HEK293 (cell line): ENCODE measurements around the gene RNF111.

Source experiments
- CTCF ChIA-PET: fragments of 350-600 bp; formaldehyde crosslinking; extraction: SDS; loops from one replicate; lab custom pipeline; 2021; ENCODE audit warnings: antibody characterized with exemption; lab: Yijun Ruan, JAX
- POLR2A ChIA-PET: fragments of 300-600 bp; formaldehyde crosslinking; extraction: SDS; loops from one replicate; lab custom pipeline; 2020; ENCODE audit warnings: antibody characterized with exemption, inconsistent platforms; lab: Yijun Ruan, JAX
- H3K27ac ChIP-seq: fragments of 200-500 bp; sonication (Bioruptor generic); 2 replicates; pipeline ENCODE4 v1.5.1; 2014; ENCODE audit warnings: low read depth, low read length, control low read depth, inconsistent platforms; ENCODE audit errors: extremely low read depth
- H3K36me3 ChIP-seq, 2 experiments: fragments of 200-500 bp in 1 of 2; sonication (Bioruptor generic) in 1 of 2; 1 replicate in 1 of 2; 2 replicates in 1 of 2; pipeline ENCODE4 v1.5.1; 2014 to 2017; ENCODE audit warnings: inconsistent platforms in 2 of 2, low read length in 2 of 2; ENCODE audit not compliant: control insufficient read depth in 2 of 2, insufficient read depth in 1 of 2
- H3K4me1 ChIP-seq: fragments of 200-500 bp; sonication (Bioruptor generic); 2 replicates; pipeline ENCODE4 v1.5.1; 2014; ENCODE audit warnings: mild to moderate bottlenecking, low read length, inconsistent platforms; ENCODE audit not compliant: control insufficient read depth, insufficient read depth
- H3K4me3 ChIP-seq: 2 replicates; pipeline ENCODE4 v1.5.1; 2011; ENCODE audit warnings: low read depth, mild to moderate bottlenecking, control low read depth, low read length, moderate library complexity
- H3K9me3 ChIP-seq: fragments of 200-500 bp; sonication (Bioruptor generic); 2 replicates; pipeline ENCODE4 v1.5.1; 2014; ENCODE audit warnings: low read depth, low read length, inconsistent platforms; ENCODE audit not compliant: control insufficient read depth, insufficient read depth
- IKZF3 ChIP-seq: fragments of 450-650 bp; IDR thresholded peaks from 2 replicates; pipeline ENCODE4 v1.5.0; 2018; ENCODE audit warnings: missing biosample characterization, mild to moderate bottlenecking, missing genetic modification characterization, moderate library complexity
- KLF16 ChIP-seq: fragments of 450-650 bp; formaldehyde crosslinking; IDR thresholded peaks from 2 replicates; pipeline ENCODE4 v1.5.1; 2017; ENCODE audit warnings: missing biosample characterization, missing genetic modification characterization
- ZBTB17 ChIP-seq: fragments of 450-650 bp; formaldehyde crosslinking; IDR thresholded peaks from 2 replicates; pipeline ENCODE4 v1.5.1; 2016; ENCODE audit warnings: missing biosample characterization, missing genetic modification characterization
- ZFHX2 ChIP-seq: fragments of 450-650 bp; formaldehyde crosslinking; conservative IDR thresholded peaks from 2 replicates; pipeline ENCODE4 v1.5.1; 2016; ENCODE audit warnings: missing biosample characterization, missing genetic modification characterization
- ZNF121 ChIP-seq: fragments of 450-650 bp; formaldehyde crosslinking; IDR thresholded peaks from 2 replicates; pipeline ENCODE4 v1.5.1; 2016; ENCODE audit warnings: missing biosample characterization, missing genetic modification characterization
- ZNF169 ChIP-seq: fragments of 450-650 bp; formaldehyde crosslinking; IDR thresholded peaks from 2 replicates; pipeline ENCODE4 v1.5.1; 2016; ENCODE audit warnings: missing biosample characterization, missing genetic modification characterization
- ZNF174 ChIP-seq: fragments of 450-650 bp; formaldehyde crosslinking; IDR thresholded peaks from 2 replicates; pipeline ENCODE4 v1.5.0; 2017; ENCODE audit warnings: missing biosample characterization, mild to moderate bottlenecking, missing genetic modification characterization
- ZNF266 ChIP-seq: fragments of 450-650 bp; formaldehyde crosslinking; IDR thresholded peaks from 2 replicates; pipeline ENCODE4 v1.5.1; 2016; ENCODE audit warnings: missing biosample characterization, missing genetic modification characterization, low read depth
- ZNF514 ChIP-seq: fragments of 450-650 bp; formaldehyde crosslinking; IDR thresholded peaks from 2 replicates; pipeline ENCODE4 v1.5.1; 2016; ENCODE audit warnings: missing biosample characterization, missing genetic modification characterization
- ZNF621 ChIP-seq: fragments of 450-650 bp; formaldehyde crosslinking; IDR thresholded peaks from 2 replicates; pipeline ENCODE4 v1.5.1; 2017; ENCODE audit warnings: missing biosample characterization, missing genetic modification characterization
- ZNF701 ChIP-seq: fragments of 450-650 bp; formaldehyde crosslinking; IDR thresholded peaks from 2 replicates; pipeline ENCODE4 v1.5.1; 2016; ENCODE audit warnings: missing biosample characterization, missing genetic modification characterization
- ZSCAN16 ChIP-seq: fragments of 450-650 bp; formaldehyde crosslinking; IDR thresholded peaks from 2 replicates; pipeline ENCODE4 v1.5.1; 2016; ENCODE audit warnings: missing biosample characterization, missing genetic modification characterization
- TF ChIP-seq, protein P1 (sequence below): fragments of 450-650 bp; formaldehyde crosslinking; conservative IDR thresholded peaks from 2 replicates; pipeline ENCODE4 v1.5.1; 2016; ENCODE audit warnings: low read depth, missing biosample characterization, missing genetic modification characterization
- TF ChIP-seq, protein P2 (sequence below): fragments of 450-650 bp; formaldehyde crosslinking; IDR thresholded peaks from 2 replicates; pipeline ENCODE4 v1.5.1; 2017; ENCODE audit warnings: missing biosample characterization, mild to moderate bottlenecking, missing genetic modification characterization, moderate library complexity

Gene RNF111

DNA sequence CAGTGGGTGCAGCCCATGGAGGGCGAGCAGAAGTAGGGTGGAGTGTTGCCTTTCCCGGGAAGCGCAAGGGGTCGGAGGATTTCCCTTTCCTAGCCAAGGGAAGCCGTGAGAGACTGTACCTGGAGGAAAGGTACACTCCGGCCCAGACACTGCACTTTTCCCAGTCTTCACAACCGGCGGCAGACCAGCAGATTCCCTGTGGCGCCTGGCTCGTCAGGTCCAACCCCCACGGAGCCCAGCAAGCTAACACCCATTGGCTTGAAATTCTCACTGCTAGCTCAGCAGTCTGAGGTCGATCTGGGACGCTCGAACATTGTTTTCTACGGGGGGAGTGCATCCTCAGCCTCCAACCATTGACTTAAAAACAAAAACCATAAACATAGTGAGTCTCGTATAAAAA lies 144.0 kb downstream of the RNF111 start:
- no peak overlapping the region for H3K27ac ChIP-seq
- H3K9me3 ChIP-seq, result no peaks in the 10 kb centered on the region
- peaks cover 4 to 80% of the 10 kb centered on the region in 2 experiments; a peak in 2 of 3 replicates for H3K36me3 ChIP-seq
- no peak for TF ChIP-seq ZBTB17
- H3K4me1 ChIP-seq, result no peaks in the 10 kb centered on the region
- H3K4me3 ChIP-seq, result no peak overlapping the region
- ChIA-PET POLR2A (no interaction called here), CTCF (no interaction called here)

DNA sequence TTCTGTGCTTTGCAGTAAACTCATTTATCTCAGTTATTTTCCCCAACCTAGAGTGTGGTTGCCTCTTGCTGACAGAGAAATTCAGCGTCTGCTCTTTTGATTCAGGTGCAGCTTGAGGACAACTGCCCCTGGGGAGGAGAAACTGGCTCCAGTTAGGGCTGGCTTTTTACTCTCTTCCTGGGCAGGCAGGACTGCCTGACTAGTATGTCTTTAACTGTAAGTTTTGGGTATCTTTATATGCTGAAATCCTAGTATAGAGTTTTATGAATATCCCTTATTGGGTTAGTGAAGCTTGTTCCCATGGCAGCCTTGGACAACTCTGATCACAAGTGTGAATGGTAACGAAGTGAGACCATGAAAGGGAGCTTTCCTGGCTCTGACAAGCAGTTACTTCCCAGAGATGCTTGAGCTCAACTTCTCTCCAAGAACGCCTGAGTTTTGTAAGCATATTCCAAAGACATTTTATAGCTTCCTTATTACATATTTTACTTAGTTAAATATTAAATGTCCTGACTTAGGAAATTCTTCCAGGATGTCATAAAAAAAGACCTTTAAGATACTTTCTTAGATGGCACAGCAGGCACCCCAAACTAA lies 144.6 kb downstream of the RNF111 start:
- no peak overlapping the region for H3K27ac ChIP-seq
- no peaks in the 10 kb centered on the region for H3K4me1 ChIP-seq
- H3K36me3 ChIP-seq, result peaks cover 4 to 80% of the 10 kb centered on the region in 2 experiments; a peak in 2 of 3 replicates
- TF ChIP-seq, protein P1, sequence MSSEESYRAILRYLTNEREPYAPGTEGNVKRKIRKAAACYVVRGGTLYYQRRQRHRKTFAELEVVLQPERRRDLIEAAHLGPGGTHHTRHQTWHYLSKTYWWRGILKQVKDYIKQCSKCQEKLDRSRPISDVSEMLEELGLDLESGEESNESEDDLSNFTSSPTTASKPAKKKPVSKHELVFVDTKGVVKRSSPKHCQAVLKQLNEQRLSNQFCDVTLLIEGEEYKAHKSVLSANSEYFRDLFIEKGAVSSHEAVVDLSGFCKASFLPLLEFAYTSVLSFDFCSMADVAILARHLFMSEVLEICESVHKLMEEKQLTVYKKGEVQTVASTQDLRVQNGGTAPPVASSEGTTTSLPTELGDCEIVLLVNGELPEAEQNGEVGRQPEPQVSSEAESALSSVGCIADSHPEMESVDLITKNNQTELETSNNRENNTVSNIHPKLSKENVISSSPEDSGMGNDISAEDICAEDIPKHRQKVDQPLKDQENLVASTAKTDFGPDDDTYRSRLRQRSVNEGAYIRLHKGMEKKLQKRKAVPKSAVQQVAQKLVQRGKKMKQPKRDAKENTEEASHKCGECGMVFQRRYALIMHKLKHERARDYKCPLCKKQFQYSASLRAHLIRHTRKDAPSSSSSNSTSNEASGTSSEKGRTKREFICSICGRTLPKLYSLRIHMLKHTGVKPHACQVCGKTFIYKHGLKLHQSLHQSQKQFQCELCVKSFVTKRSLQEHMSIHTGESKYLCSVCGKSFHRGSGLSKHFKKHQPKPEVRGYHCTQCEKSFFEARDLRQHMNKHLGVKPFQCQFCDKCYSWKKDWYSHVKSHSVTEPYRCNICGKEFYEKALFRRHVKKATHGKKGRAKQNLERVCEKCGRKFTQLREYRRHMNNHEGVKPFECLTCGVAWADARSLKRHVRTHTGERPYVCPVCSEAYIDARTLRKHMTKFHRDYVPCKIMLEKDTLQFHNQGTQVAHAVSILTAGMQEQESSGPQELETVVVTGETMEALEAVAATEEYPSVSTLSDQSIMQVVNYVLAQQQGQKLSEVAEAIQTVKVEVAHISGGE, result no peak
- TF ChIP-seq, protein P2, sequence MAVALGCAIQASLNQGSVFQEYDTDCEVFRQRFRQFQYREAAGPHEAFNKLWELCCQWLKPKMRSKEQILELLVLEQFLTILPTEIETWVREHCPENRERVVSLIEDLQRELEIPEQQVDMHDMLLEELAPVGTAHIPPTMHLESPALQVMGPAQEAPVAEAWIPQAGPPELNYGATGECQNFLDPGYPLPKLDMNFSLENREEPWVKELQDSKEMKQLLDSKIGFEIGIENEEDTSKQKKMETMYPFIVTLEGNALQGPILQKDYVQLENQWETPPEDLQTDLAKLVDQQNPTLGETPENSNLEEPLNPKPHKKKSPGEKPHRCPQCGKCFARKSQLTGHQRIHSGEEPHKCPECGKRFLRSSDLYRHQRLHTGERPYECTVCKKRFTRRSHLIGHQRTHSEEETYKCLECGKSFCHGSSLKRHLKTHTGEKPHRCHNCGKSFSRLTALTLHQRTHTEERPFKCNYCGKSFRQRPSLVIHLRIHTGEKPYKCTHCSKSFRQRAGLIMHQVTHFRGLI (tag by site-specific recombination), result no peak
- TF ChIP-seq ZNF266 (tag by site-specific recombination), result no peak
- TF ChIP-seq KLF16 (tag by site-specific recombination), result no peak
- TF ChIP-seq ZSCAN16 (tag by site-specific recombination), result no peak
- TF ChIP-seq ZFHX2 (tag by site-specific recombination), result no peak
- no peak for TF ChIP-seq ZNF514 (tag by site-specific recombination)
- TF ChIP-seq ZNF621 (tag by site-specific recombination), result no peak
- no peak for TF ChIP-seq ZNF701 (tag by site-specific recombination)
- TF ChIP-seq IKZF3 (tag by site-specific recombination), result no peak
- no peak for TF ChIP-seq ZNF121 (tag by site-specific recombination)
- ChIA-PET POLR2A (no interaction called here), CTCF (interaction anchor here (0.5 kb wide), 1 partner anchor 24 kb away, joined by 3 read pairs; no protein-coding TSS in a partner anchor)
- H3K9me3 ChIP-seq, result no peaks in the 10 kb centered on the region
- no peak overlapping the region for H3K4me3 ChIP-seq

DNA sequence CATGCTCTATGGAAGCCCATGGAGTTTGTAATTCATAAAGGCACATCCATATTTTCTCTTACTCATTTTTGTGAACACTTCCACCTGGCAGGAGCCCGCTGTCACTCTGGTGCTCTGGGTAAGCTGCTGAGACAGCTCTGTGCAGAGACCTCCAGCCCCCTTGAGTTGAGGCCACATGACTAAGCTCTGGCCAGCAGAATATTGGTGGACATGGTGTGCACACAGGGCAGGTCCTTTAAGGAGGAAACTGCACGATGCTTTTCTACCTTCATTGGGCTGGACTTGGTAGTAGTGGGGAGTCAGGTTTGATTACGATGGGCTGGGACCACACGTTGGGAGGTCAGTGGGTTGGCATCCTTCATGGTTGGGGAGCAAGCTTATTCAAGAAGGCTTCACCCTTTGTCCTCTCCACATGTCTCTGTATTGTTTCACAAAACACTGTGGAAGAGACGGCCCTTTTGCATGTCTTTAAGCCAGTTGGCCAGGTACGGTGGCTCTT lies 146.5 kb downstream of the RNF111 start:
- ChIA-PET POLR2A (no interaction called here), CTCF (no interaction called here)
- Histone ChIP-seq H3K9me3 (no peaks in the 10 kb centered on the region), H3K4me3 (no peak overlapping the region), H3K4me1 (no peaks in the 10 kb centered on the region), H3K36me3 (peaks cover 5 to 88% of the 10 kb centered on the region in 2 experiments; a peak in 2 of 3 replicates), H3K27ac (no peak overlapping the region)
- TF ChIP-seq ZNF174 (no peak), ZNF169 (tag by site-specific recombination) (no peak)
